HepG2 (cell line): ENCODE results near the gene YKT6. TPM values are rescaled to one million over a fixed set of nuclear protein-coding genes. Genes with fewer than 3 reads are reported as not detected.

Experiments used
- FOXO1 ChIP-seq: sonication (generic); formaldehyde crosslinking; IDR thresholded peaks from 2 replicates; pipeline ENCODE4 v1.4.0; 2020; ENCODE audit warnings: missing genetic modification reagents
- GATA4 ChIP-seq: sonication (generic); IDR thresholded peaks from 2 replicates; pipeline ENCODE4 v1.6.1; 2016; ENCODE audit warnings: antibody characterized with exemption, low read depth, borderline replicate concordance
- HDAC2 ChIP-seq: sonication (generic); formaldehyde crosslinking; IDR thresholded peaks from 2 replicates; pipeline ENCODE4 v1.4.0; 2020; ENCODE audit warnings: missing genetic modification reagents
- HMGXB4 ChIP-seq, 2 experiments: sonication (generic) in 1 of 2; formaldehyde crosslinking in 1 of 2; IDR thresholded peaks; 2 replicates each; pipeline versions ENCODE4 v1.4.0 to v1.6.1; 2018 to 2020; ENCODE audit warnings: missing genetic modification reagents in 2 of 2, borderline replicate concordance in 1 of 2, low read depth in 1 of 2, mild to moderate bottlenecking in 1 of 2, missing biosample characterization in 1 of 2
- KLF15 ChIP-seq: sonication (generic); formaldehyde crosslinking; IDR thresholded peaks from 2 replicates; pipeline ENCODE4 v1.8.1; 2023; ENCODE audit warnings: borderline replicate concordance, mild to moderate bottlenecking, inconsistent platforms, missing genetic modification reagents, mixed read lengths
- ZNF256 ChIP-seq: sonication (generic); formaldehyde crosslinking; conservative IDR thresholded peaks from 2 replicates; pipeline ENCODE4 v1.4.0; 2020; ENCODE audit warnings: missing genetic modification reagents
- ZXDC ChIP-seq: sonication (generic); formaldehyde crosslinking; IDR thresholded peaks from 2 replicates; pipeline ENCODE4 v1.5.0; 2020; ENCODE audit warnings: mild to moderate bottlenecking, missing genetic modification reagents
- polyA plus RNA-seq, 8 experiments: library from polyadenylated mRNA; depleted of rRNA in 3 of 8; stranded (reverse) in 7 of 8; unstranded in 1 of 8; fragments of >200 nt; fragmentation: Illumina TruSeq in 4 of 8; extraction: Trizol in 4 of 8; gene quantifications; 2 replicates each; pipeline versions ENCODE4 v1.2.1 to v1.2.3, GENCODE V29; 2011 to 2016; ENCODE audit warnings: low read depth in 4 of 8, missing spikeins in 1 of 8, mixed read lengths in 1 of 8; ENCODE audit not compliant: insufficient read depth in 1 of 8
- total RNA-seq, 5 experiments: library from RNA; depleted of rRNA; stranded (reverse); fragments of >200 nt; fragmentation: Illumina TruSeq; extraction: Trizol; gene quantifications; 2 replicates each; pipeline ENCODE4 v1.2.3, GENCODE V29; 2016; ENCODE audit warnings: low read depth in 1 of 5
- TF ChIP-seq, protein P1 (sequence below): IDR thresholded peaks from 2 replicates; pipeline ENCODE4 v1.6.1; 2016; ENCODE audit warnings: missing compliant biosample characterization, missing genetic modification reagents, borderline replicate concordance
- TF ChIP-seq, protein P2 (sequence below): IDR thresholded peaks from 2 replicates; pipeline ENCODE4 v1.6.1; 2016

Gene YKT6
- total and polyA plus RNA-seq, 2 of the 13 experiments (the other 11 are each of a cell fraction or from before 2014, with no cell fraction given) = 52.2 to 60.3 TPM

GRCh38 chr7:44240983-44241510, 40.3 kb downstream of the YKT6 start (continued):
- TF ChIP-seq KLF15 (CRISPR knock-in tag) (no peak), HMGXB4 (CRISPR knock-in tag; IDR thresholded peaks at IDR 0.05; ENCODE audit: borderline replicate concordance in 1 of 2, low read depth in 1 of 2) (peak; percentile 57 to 81; a peak in 2 of 4 replicates), ZXDC (no peak), HDAC2 (CRISPR knock-in tag) (no peak), GATA4 (no peak), ZNF256 (CRISPR knock-in tag) (0 out of 2 replicates have a peak, but pooled peaks have one; percentile 23), FOXO1 (CRISPR knock-in tag) (0 out of 2 replicates have a peak, but pooled peaks have one; percentile 19)
- TF ChIP-seq, protein P1, sequence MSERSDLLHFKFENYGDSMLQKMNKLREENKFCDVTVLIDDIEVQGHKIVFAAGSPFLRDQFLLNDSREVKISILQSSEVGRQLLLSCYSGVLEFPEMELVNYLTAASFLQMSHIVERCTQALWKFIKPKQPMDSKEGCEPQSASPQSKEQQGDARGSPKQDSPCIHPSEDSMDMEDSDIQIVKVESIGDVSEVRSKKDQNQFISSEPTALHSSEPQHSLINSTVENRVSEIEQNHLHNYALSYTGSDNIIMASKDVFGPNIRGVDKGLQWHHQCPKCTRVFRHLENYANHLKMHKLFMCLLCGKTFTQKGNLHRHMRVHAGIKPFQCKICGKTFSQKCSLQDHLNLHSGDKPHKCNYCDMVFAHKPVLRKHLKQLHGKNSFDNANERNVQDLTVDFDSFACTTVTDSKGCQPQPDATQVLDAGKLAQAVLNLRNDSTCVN (CRISPR knock-in tag) = peak; percentile 53
- TF ChIP-seq, protein P2, sequence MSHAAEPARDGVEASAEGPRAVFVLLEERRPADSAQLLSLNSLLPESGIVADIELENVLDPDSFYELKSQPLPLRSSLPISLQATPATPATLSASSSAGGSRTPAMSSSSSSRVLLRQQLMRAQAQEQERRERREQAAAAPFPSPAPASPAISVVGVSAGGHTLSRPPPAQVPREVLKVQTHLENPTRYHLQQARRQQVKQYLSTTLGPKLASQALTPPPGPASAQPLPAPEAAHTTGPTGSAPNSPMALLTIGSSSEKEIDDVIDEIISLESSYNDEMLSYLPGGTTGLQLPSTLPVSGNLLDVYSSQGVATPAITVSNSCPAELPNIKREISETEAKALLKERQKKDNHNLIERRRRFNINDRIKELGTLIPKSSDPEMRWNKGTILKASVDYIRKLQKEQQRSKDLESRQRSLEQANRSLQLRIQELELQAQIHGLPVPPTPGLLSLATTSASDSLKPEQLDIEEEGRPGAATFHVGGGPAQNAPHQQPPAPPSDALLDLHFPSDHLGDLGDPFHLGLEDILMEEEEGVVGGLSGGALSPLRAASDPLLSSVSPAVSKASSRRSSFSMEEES (CRISPR knock-in tag) = 0 out of 2 replicates have a peak, but pooled peaks have one; percentile 28
